ENCODE measurements around the gene COL11A2.

DNA sequence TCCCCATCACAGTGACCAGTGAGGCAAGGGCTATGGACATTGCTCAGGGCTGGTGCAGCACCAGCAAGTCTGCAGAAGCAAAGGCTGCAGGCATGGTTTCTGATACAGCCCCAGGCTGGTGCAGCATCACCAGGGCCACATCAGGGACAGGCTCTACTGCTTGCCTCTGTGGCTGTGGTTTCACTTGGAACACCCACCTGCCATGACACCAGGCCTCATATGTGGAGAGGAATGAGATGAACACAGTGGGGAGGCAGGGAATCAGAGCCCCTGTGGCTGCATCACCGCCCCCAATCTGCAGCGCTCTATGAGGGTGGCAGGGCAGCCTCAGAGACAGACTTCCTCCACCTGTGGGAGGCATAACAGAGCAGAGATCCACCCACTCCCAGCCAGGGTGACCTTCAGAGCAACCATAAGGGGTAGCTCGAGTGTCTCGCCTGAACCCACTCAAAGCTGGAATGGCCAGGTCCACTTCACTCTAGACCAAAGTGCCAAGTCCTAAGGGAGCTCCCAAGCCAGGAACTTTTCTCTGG is 23.9 kb upstream of the COL11A2 start:
- TF ChIP-seq YY1 (IDR thresholded peaks at IDR 0.05; ENCODE audit: extremely low read depth, insufficient replicate concordance, low read depth, low read length) = no peak
- no peak for TF ChIP-seq RAD21 (IDR thresholded peaks at IDR 0.05; ENCODE audit: low read depth)
- TF ChIP-seq EZH2 (IDR thresholded peaks at IDR 0.05) = no peak
- TF ChIP-seq CEBPB (IDR thresholded peaks at IDR 0.05; ENCODE audit: low read depth) = no peak
- TF ChIP-seq, protein P1, sequence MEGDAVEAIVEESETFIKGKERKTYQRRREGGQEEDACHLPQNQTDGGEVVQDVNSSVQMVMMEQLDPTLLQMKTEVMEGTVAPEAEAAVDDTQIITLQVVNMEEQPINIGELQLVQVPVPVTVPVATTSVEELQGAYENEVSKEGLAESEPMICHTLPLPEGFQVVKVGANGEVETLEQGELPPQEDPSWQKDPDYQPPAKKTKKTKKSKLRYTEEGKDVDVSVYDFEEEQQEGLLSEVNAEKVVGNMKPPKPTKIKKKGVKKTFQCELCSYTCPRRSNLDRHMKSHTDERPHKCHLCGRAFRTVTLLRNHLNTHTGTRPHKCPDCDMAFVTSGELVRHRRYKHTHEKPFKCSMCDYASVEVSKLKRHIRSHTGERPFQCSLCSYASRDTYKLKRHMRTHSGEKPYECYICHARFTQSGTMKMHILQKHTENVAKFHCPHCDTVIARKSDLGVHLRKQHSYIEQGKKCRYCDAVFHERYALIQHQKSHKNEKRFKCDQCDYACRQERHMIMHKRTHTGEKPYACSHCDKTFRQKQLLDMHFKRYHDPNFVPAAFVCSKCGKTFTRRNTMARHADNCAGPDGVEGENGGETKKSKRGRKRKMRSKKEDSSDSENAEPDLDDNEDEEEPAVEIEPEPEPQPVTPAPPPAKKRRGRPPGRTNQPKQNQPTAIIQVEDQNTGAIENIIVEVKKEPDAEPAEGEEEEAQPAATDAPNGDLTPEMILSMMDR (IDR thresholded peaks at IDR 0.05 in 2 of 3, conservative IDR thresholded peaks at IDR 0.05 in 1 of 3; ENCODE audit: borderline replicate concordance in 1 of 3, insufficient read depth in 1 of 3, low read depth in 2 of 3, low read length in 2 of 3) = no peak
- TF ChIP-seq, protein P2, sequence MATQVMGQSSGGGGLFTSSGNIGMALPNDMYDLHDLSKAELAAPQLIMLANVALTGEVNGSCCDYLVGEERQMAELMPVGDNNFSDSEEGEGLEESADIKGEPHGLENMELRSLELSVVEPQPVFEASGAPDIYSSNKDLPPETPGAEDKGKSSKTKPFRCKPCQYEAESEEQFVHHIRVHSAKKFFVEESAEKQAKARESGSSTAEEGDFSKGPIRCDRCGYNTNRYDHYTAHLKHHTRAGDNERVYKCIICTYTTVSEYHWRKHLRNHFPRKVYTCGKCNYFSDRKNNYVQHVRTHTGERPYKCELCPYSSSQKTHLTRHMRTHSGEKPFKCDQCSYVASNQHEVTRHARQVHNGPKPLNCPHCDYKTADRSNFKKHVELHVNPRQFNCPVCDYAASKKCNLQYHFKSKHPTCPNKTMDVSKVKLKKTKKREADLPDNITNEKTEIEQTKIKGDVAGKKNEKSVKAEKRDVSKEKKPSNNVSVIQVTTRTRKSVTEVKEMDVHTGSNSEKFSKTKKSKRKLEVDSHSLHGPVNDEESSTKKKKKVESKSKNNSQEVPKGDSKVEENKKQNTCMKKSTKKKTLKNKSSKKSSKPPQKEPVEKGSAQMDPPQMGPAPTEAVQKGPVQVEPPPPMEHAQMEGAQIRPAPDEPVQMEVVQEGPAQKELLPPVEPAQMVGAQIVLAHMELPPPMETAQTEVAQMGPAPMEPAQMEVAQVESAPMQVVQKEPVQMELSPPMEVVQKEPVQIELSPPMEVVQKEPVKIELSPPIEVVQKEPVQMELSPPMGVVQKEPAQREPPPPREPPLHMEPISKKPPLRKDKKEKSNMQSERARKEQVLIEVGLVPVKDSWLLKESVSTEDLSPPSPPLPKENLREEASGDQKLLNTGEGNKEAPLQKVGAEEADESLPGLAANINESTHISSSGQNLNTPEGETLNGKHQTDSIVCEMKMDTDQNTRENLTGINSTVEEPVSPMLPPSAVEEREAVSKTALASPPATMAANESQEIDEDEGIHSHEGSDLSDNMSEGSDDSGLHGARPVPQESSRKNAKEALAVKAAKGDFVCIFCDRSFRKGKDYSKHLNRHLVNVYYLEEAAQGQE (IDR thresholded peaks at IDR 0.05; ENCODE audit: low read depth) = no peak
- no peak for TF ChIP-seq TCF7L2 (IDR thresholded peaks at IDR 0.05; ENCODE audit: borderline replicate concordance, extremely low read depth, insufficient read depth, insufficient read length)
- TF ChIP-seq POLR2A (IDR thresholded peaks at IDR 0.05; ENCODE audit: borderline replicate concordance, extremely low read depth, insufficient read depth, insufficient read length) = no peak
- no peak for TF ChIP-seq SP1 (IDR thresholded peaks at IDR 0.05; ENCODE audit: low read depth)
- TF ChIP-seq ZFX (IDR thresholded peaks at IDR 0.05) = no peak
- no peak for TF ChIP-seq POLR2AphosphoS5 (IDR thresholded peaks at IDR 0.05; ENCODE audit: low read depth, low read length)
